ENCODE data around the gene ALPG.
"Not testable (repeated sequence)": the region's sequence is repeated elsewhere in the genome, so short reads cannot be mapped to it uniquely, and the experiment has no call there.

The ALPG gene

GRCh38 chr2:232365621-232366321 lies 40.9 kb upstream of the ALPG start:
- peak; percentile 26 for DNase-seq (ENCODE audit: low read depth)
- H3K4me3 ChIP-seq (ENCODE audit: low read depth, low read length) = no peak overlapping the region
- TF ChIP-seq, protein P1, sequence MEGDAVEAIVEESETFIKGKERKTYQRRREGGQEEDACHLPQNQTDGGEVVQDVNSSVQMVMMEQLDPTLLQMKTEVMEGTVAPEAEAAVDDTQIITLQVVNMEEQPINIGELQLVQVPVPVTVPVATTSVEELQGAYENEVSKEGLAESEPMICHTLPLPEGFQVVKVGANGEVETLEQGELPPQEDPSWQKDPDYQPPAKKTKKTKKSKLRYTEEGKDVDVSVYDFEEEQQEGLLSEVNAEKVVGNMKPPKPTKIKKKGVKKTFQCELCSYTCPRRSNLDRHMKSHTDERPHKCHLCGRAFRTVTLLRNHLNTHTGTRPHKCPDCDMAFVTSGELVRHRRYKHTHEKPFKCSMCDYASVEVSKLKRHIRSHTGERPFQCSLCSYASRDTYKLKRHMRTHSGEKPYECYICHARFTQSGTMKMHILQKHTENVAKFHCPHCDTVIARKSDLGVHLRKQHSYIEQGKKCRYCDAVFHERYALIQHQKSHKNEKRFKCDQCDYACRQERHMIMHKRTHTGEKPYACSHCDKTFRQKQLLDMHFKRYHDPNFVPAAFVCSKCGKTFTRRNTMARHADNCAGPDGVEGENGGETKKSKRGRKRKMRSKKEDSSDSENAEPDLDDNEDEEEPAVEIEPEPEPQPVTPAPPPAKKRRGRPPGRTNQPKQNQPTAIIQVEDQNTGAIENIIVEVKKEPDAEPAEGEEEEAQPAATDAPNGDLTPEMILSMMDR (IDR thresholded peaks at IDR 0.05; ENCODE audit: insufficient read depth, low read depth, low read length, missing control alignments) = peak; percentile 24

DNA sequence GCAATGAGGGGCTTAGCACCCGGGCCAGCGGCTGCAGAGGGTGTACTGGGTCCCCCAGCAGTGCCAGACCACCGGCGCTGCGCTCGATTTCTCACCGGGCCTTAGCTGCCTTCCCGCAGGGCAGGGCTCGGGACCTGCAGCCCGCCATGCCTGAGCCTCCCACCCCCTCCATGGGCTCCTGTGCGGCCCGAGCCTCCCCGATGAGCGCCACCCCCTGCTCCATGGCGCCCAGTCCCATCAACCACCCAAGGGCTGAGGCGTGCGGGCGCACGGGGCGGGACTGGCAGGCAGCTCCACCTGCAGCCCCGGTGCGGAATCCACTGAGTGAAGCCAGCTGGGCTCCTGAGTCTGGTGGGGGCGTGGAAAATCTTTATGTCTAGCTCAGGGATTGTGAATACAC lies 40.2 kb upstream of the ALPG start:
- not testable (repeated sequence) for DNase-seq (ENCODE audit: low read depth); H3K4me3 ChIP-seq (ENCODE audit: low read depth, low read length)

DNA sequence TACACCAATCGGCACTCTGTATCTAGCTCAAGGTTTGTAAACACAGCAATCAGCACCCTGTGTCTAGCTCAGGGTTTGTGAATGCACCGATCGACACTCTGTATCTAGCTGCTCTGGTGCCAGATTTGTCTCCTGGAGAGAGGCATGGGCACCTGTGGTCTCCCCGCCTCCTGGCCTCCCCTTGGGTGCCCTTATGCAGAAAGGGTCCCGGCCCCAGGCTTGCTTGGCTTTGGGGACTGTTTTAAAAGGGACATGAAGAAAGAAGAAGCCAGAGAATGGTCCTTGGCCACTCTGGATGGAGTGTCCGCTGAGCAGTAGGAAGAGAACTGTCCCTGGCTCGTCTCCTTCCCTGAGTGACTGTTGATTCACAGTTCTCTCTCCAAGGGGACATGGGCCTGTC lies 39.6 kb upstream of the ALPG start:
- TF ChIP-seq, protein P1 (IDR thresholded peaks at IDR 0.05; ENCODE audit: insufficient read depth, low read depth, low read length, missing control alignments) = no peak
- no peak overlapping the region for H3K4me3 ChIP-seq (ENCODE audit: low read depth, low read length)
- DNase-seq (ENCODE audit: low read depth) = no peak

DNA sequence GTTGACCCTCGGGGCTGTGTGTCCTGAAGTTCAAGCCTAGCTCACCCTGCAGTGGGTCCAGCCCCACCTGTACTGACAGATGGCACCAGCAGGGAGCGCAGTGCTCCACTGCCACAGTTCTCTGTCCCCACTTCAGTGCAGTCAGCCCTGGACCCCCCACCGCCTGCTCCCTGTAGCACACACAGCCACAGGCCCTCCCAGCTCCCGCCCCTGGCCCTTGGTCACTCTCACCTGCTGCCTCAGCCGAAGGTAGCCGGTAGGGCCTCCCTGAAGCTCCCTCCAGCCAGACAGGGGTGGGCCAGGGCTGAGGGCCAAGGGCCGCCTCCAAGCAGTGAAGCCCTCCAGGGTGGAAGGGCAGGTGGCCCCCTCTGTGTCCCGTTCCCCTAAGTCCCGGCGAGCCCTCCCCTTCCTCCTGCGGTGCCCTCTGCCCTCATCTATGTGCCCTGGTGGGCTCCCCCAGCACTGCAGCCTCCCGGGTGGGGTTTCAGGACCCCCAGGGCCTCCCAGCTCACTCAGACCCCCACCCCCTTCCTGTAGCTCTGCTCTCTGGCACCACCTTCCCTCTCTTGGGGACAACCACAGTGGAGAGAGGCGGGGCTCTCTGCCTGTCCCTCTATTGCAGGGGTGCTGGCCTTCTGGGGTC lies 38.9 kb upstream of the ALPG start:
- H3K4me3 ChIP-seq (ENCODE audit: low read depth, low read length) = no peak overlapping the region
- TF ChIP-seq, protein P1 (IDR thresholded peaks at IDR 0.05; ENCODE audit: insufficient read depth, low read depth, low read length, missing control alignments) = peak; percentile 31
- DNase-seq (ENCODE audit: low read depth) = no peak

GRCh38 chr2:232368311-232368731 lies 38.3 kb upstream of the ALPG start:
- no peak overlapping the region for H3K4me3 ChIP-seq (ENCODE audit: low read depth, low read length)
- DNase-seq (ENCODE audit: low read depth) = no peak
- TF ChIP-seq, protein P1 (IDR thresholded peaks at IDR 0.05; ENCODE audit: insufficient read depth, low read depth, low read length, missing control alignments) = no peak

GRCh38 chr2:232369126-232369951 lies 37.3 kb upstream of the ALPG start:
- no peak for DNase-seq (ENCODE audit: low read depth)
- TF ChIP-seq, protein P1 (IDR thresholded peaks at IDR 0.05; ENCODE audit: insufficient read depth, low read depth, low read length, missing control alignments) = no peak
- no peak overlapping the region for H3K4me3 ChIP-seq (ENCODE audit: low read depth, low read length)

GRCh38 chr2:232370007-232370406 lies 36.6 kb upstream of the ALPG start:
- H3K4me3 ChIP-seq (ENCODE audit: low read depth, low read length); DNase-seq (ENCODE audit: low read depth): not testable (repeated sequence)

Data from GM12865 (cell line).